Measurements from ENCODE around the gene FCRLB. TPM values are rescaled to one million over a fixed set of nuclear protein-coding genes. Genes with fewer than 3 reads are reported as not detected.

FCRLB gene
- total RNA-seq, 1 experiment from 2014 or later, result 0.41 TPM

DNA sequence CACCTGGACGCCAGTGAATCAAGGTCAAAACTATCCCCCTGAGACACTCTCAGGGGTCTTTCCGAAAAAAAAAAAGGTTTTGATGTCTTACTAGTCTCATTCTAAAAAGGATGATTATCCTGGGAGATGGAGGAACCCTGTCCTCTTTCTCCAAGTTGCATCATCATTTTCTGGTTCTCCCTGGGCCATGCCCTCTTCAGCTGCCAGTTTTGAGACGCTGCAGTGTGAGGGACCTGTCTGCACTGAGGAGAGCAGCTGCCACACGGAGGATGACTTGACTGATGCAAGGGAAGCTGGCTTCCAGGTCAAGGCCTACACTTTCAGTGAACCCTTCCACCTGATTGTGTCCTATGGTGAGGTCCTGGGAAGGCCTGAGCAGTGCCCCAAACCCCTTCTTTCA lies 10.8 kb upstream of the FCRLB start:
- no peak for ATAC-seq
- TF ChIP-seq POLR2AphosphoS5 (IDR thresholded peaks at IDR 0.05; ENCODE audit: low read depth, low read length) (no peak), TCF7L2 (IDR thresholded peaks at IDR 0.05; ENCODE audit: low read depth, low read length) (no peak), SIN3A (IDR thresholded peaks at IDR 0.05; ENCODE audit: borderline replicate concordance, insufficient read depth, low read depth, low read length) (no peak)
- TF ChIP-seq, protein P1, sequence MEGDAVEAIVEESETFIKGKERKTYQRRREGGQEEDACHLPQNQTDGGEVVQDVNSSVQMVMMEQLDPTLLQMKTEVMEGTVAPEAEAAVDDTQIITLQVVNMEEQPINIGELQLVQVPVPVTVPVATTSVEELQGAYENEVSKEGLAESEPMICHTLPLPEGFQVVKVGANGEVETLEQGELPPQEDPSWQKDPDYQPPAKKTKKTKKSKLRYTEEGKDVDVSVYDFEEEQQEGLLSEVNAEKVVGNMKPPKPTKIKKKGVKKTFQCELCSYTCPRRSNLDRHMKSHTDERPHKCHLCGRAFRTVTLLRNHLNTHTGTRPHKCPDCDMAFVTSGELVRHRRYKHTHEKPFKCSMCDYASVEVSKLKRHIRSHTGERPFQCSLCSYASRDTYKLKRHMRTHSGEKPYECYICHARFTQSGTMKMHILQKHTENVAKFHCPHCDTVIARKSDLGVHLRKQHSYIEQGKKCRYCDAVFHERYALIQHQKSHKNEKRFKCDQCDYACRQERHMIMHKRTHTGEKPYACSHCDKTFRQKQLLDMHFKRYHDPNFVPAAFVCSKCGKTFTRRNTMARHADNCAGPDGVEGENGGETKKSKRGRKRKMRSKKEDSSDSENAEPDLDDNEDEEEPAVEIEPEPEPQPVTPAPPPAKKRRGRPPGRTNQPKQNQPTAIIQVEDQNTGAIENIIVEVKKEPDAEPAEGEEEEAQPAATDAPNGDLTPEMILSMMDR (IDR thresholded peaks at IDR 0.05), result no peak
- TF ChIP-seq, protein P2, sequence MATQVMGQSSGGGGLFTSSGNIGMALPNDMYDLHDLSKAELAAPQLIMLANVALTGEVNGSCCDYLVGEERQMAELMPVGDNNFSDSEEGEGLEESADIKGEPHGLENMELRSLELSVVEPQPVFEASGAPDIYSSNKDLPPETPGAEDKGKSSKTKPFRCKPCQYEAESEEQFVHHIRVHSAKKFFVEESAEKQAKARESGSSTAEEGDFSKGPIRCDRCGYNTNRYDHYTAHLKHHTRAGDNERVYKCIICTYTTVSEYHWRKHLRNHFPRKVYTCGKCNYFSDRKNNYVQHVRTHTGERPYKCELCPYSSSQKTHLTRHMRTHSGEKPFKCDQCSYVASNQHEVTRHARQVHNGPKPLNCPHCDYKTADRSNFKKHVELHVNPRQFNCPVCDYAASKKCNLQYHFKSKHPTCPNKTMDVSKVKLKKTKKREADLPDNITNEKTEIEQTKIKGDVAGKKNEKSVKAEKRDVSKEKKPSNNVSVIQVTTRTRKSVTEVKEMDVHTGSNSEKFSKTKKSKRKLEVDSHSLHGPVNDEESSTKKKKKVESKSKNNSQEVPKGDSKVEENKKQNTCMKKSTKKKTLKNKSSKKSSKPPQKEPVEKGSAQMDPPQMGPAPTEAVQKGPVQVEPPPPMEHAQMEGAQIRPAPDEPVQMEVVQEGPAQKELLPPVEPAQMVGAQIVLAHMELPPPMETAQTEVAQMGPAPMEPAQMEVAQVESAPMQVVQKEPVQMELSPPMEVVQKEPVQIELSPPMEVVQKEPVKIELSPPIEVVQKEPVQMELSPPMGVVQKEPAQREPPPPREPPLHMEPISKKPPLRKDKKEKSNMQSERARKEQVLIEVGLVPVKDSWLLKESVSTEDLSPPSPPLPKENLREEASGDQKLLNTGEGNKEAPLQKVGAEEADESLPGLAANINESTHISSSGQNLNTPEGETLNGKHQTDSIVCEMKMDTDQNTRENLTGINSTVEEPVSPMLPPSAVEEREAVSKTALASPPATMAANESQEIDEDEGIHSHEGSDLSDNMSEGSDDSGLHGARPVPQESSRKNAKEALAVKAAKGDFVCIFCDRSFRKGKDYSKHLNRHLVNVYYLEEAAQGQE (IDR thresholded peaks at IDR 0.05; ENCODE audit: insufficient read depth in 1 of 2, low read depth in 2 of 2, low read length in 1 of 2), result no peak
- H3K4me1 ChIP-seq (ENCODE audit: control insufficient read depth, insufficient read depth, low read length), result no peaks in the 10 kb centered on the region
- in situ Hi-C loops (cut with HindIII; ENCODE audit: low pct_unique_long_range_greater_than_20kb, low sequenced_read_pairs), result no loop called here
- H3K9me3 ChIP-seq (ENCODE audit: control insufficient read depth, insufficient read depth, low read depth, low read length), result no peaks in the 10 kb centered on the region
- DNase-seq (ENCODE audit: low read depth, low spot score), result no peak
- BruUV-seq (replicated peaks), result no TSS peak
- H3K4me3 ChIP-seq (ENCODE audit: low read depth in 2 of 2, low read length in 2 of 2), result no peak overlapping the region
- H3K27me3 ChIP-seq (ENCODE audit: control insufficient read depth, insufficient read depth, low read length), result no peaks in the 10 kb centered on the region
- intact Hi-C loops (cut with micrococcal nuclease; ENCODE audit: unreplicated experiment), result no loop called here
- H3K36me3 ChIP-seq (ENCODE audit: control insufficient read depth, insufficient read depth, low read length), result no peaks in the 10 kb centered on the region
- POLR2A ChIA-PET, result no interaction called here
- H3K27ac ChIP-seq (ENCODE audit: low read length), result no peak overlapping the region
- CTCF ChIA-PET, result interaction anchor here (0.5 kb wide), 1 partner anchor 18 kb away, joined by 5 read pairs; no protein-coding TSS in a partner anchor

DNA sequence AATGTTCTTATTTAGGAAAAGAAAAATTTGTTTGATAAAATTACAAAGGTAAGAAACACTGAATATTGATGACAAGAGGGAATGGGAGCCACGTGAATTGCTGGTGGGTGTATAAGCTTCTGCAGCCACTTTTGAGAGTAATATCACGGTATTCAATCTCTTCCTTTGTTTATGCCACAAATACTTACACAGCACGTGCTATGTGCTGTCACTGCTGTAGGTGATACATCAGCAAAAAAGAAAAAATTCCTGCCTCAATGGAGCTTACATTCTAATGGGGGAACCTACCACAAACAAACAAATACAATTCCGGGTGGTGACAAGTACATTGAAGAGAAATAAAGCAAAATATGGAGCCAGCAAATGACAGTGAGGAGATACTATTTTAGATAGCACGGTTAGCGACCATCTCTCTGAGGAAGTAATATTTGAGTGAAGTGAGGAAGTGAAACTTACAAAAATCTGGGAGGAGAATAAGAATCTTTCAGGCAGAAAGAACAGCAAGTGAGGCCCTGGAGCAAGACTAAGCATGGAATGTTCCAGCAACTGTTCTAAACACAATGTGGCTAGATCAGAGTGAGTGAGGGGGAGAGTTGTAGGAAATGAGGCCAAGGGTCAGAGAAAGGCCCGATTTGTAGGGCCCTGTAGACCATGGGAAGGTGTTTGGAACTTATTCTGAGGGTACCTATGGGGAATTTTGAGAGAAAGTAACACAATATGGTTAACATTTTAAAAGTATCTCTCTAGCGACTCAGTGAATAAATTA lies 2.6 kb upstream of the FCRLB start:
- in situ Hi-C loops (cut with HindIII; ENCODE audit: low pct_unique_long_range_greater_than_20kb, low sequenced_read_pairs), result no loop called here
- intact Hi-C loops (cut with micrococcal nuclease; ENCODE audit: unreplicated experiment), result no loop called here
- POLR2A ChIA-PET, result interaction anchor here (0.6 kb wide), 1 partner anchor 107 kb away, joined by 10 read pairs; no protein-coding TSS in a partner anchor
- Histone ChIP-seq H3K27ac (ENCODE audit: low read length) (no peak overlapping the region), H3K9me3 (ENCODE audit: control insufficient read depth, insufficient read depth, low read depth, low read length) (no peaks in the 10 kb centered on the region), H3K27me3 (ENCODE audit: control insufficient read depth, insufficient read depth, low read length) (peaks cover 3% of the 10 kb centered on the region; the same call in 1 of the 2 replicates), H3K4me3 (ENCODE audit: low read depth in 2 of 2, low read length in 2 of 2) (no peak overlapping the region), H3K4me1 (ENCODE audit: control insufficient read depth, insufficient read depth, low read length) (no peaks in the 10 kb centered on the region), H3K36me3 (ENCODE audit: control insufficient read depth, insufficient read depth, low read length) (no peaks in the 10 kb centered on the region)
- CTCF ChIA-PET, result no interaction called here
- ATAC-seq (no peak), DNase-seq (ENCODE audit: low read depth, low spot score) (no peak)
- no TSS peak for BruUV-seq (replicated peaks)
- TF ChIP-seq, protein P1 (IDR thresholded peaks at IDR 0.05), result no peak
- no peak for TF ChIP-seq SIN3A (IDR thresholded peaks at IDR 0.05; ENCODE audit: borderline replicate concordance, insufficient read depth, low read depth, low read length)
- no peak for TF ChIP-seq POLR2AphosphoS5 (IDR thresholded peaks at IDR 0.05; ENCODE audit: low read depth, low read length)
- TF ChIP-seq TCF7L2 (IDR thresholded peaks at IDR 0.05; ENCODE audit: low read depth, low read length), result no peak
- TF ChIP-seq, protein P2 (IDR thresholded peaks at IDR 0.05; ENCODE audit: insufficient read depth in 1 of 2, low read depth in 2 of 2, low read length in 1 of 2), result no peak

Data from Panc1 (cell line).